Measurements from ENCODE around the gene PPP6R2. TPM values are rescaled to one million over a fixed set of nuclear protein-coding genes. Genes with fewer than 3 reads are reported as not detected.

Gene PPP6R2
- total RNA-seq, 5 donors from 2014 or later (not counting 1 experiment from before 2014, with no cell fraction given) = 71.2 to 105 (median 96.8) TPM

DNA sequence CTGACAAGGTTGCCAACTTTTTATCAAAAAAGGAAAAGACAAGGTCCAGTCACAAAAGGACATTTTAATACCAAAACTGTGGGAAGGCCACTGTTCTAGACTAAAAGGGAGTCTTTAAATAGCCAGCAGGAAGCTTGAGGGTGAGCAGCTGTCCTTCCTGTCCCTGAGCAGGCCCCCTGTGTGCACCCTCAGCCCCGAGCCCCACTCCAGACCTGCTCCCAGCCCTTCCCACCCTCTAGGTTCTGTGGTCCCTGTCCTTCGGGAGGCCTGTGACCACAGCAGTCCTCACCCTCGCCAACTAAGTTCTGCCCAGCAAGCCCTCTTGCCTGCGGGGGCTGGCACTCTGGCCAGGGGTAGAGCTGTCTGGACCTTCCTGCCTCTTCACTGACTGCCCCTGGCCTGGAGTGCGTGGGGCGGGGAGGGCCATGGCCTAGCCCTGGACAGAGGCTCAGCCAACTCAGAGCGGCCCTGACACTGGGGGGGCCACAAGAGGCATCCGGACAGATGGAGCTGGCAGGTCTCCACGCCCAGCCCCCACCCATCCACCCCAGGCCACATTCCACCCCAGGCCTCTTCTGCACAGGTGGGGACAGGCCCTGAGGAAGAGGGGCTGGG is 34.0 kb upstream of the PPP6R2 start:
- H3K36me3 ChIP-seq (ENCODE audit: control insufficient read depth in 2 of 2, extremely low read depth in 1 of 2, insufficient read depth in 1 of 2, low read length in 1 of 2) = no peaks in the 10 kb centered on the region
- Mint-ChIP-seq H3K36me3 (no peaks in the 10 kb centered on the region), H3K27me3 (peaks cover 5 to 15% of the 10 kb centered on the region in 2 donors), H3K4me1 (peaks cover 5 to 16% (median 10%) of the 10 kb centered on the region in 3 donors), H3K9me3 (no peaks in the 10 kb centered on the region), H3K4me3 (peak overlapping the region; percentile 17 to 67 (median 58)), H3K27ac (no peak overlapping the region)
- ATAC-seq (replicated peaks in 1 of 4) (no peak), DNase-seq (no peak)
- H3K27me3 ChIP-seq (replicated peaks in 1 of 2; ENCODE audit: control insufficient read depth in 2 of 2, extremely low read depth in 1 of 2, insufficient read depth in 2 of 2, low read length in 1 of 2) = peaks cover 0 to 42% of the 10 kb centered on the region in 2 experiments
- no peaks in the 10 kb centered on the region for H3K9me3 ChIP-seq
- H3K27ac ChIP-seq (ENCODE audit: low read length) = no peak overlapping the region
- ChIA-PET POLR2A (no interaction called here), CTCF (no interaction called here)
- WGBS (ENCODE audit: insufficient coverage) = 74% methylated on average over 7 of the region's 9 CpGs
- peaks cover 6 to 32% of the 10 kb centered on the region in 2 experiments for H3K4me1 ChIP-seq (ENCODE audit: control insufficient read depth in 1 of 2, extremely low read depth in 1 of 2, insufficient read depth in 2 of 2, low read length in 2 of 2)
- no peak overlapping the region for H3K4me3 ChIP-seq (ENCODE audit: control insufficient read depth in 1 of 2, extremely low read depth in 1 of 2, low read length in 1 of 2)

DNA sequence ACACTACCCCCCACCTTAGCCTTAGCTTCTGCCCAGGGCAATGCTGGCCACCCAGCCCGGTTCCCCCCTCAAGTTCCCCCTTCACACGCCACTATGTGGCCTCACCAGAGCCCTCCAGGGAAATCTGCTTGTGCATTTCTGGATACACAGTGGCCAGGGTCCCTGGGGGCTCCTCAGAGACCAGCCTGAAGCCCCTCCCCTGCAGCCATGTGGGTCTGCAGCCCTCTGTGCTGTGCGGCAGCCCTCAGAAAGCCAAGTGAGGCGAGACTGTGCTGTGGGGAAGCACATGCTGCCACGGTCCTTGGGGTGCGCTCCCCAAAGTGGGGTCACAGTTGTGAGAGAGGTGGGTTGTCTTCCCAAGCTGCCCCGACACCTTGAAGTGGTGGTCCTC is 33.5 kb upstream of the PPP6R2 start:
- POLR2A ChIA-PET = no interaction called here
- H3K9me3 ChIP-seq = no peaks in the 10 kb centered on the region
- no peaks in the 10 kb centered on the region for H3K36me3 ChIP-seq (ENCODE audit: control insufficient read depth in 2 of 2, extremely low read depth in 1 of 2, insufficient read depth in 1 of 2, low read length in 1 of 2)
- H3K4me3 Mint-ChIP-seq = no peak overlapping the region
- H3K4me1 Mint-ChIP-seq = peaks cover 10 to 19% (median 15%) of the 10 kb centered on the region in 3 donors
- no peak overlapping the region for H3K4me3 ChIP-seq (ENCODE audit: control insufficient read depth in 1 of 2, extremely low read depth in 1 of 2, low read length in 1 of 2)
- H3K4me1 ChIP-seq (ENCODE audit: control insufficient read depth in 1 of 2, extremely low read depth in 1 of 2, insufficient read depth in 2 of 2, low read length in 2 of 2) = peaks cover 8 to 37% of the 10 kb centered on the region in 2 experiments
- DNase-seq (no peak), ATAC-seq (replicated peaks in 1 of 4) (no peak)
- H3K27me3 Mint-ChIP-seq = peaks cover 5 to 12% of the 10 kb centered on the region in 2 donors
- no peaks in the 10 kb centered on the region for H3K36me3 Mint-ChIP-seq
- CTCF ChIA-PET = no interaction called here
- H3K27ac ChIP-seq (ENCODE audit: low read length) = no peak overlapping the region
- peaks cover 0 to 37% of the 10 kb centered on the region in 2 experiments for H3K27me3 ChIP-seq (replicated peaks in 1 of 2; ENCODE audit: control insufficient read depth in 2 of 2, extremely low read depth in 1 of 2, insufficient read depth in 2 of 2, low read length in 1 of 2)
- H3K27ac Mint-ChIP-seq = no peak overlapping the region
- H3K9me3 Mint-ChIP-seq = no peaks in the 10 kb centered on the region
- WGBS (ENCODE audit: insufficient coverage) = 83% methylated on average over 7 of the region's 7 CpGs

GRCh38 chr22:50310031-50310722 is 33.0 kb upstream of the PPP6R2 start:
- Mint-ChIP-seq H3K4me3 (no peak overlapping the region), H3K4me1 (peaks cover 12 to 24% (median 18%) of the 10 kb centered on the region in 3 donors), H3K27ac (no peak overlapping the region), H3K9me3 (no peaks in the 10 kb centered on the region), H3K27me3 (peaks cover 5 to 11% of the 10 kb centered on the region in 2 donors), H3K36me3 (no peaks in the 10 kb centered on the region)
- H3K9me3 ChIP-seq = no peaks in the 10 kb centered on the region
- H3K27me3 ChIP-seq (replicated peaks in 1 of 2; ENCODE audit: control insufficient read depth in 2 of 2, extremely low read depth in 1 of 2, insufficient read depth in 2 of 2, low read length in 1 of 2) = peaks cover 0 to 31% of the 10 kb centered on the region in 2 experiments
- no peak for ATAC-seq (replicated peaks in 1 of 4)
- H3K36me3 ChIP-seq (ENCODE audit: control insufficient read depth in 2 of 2, extremely low read depth in 1 of 2, insufficient read depth in 1 of 2, low read length in 1 of 2) = no peaks in the 10 kb centered on the region
- ChIA-PET CTCF (no interaction called here), POLR2A (no interaction called here)
- peaks cover 12 to 43% of the 10 kb centered on the region in 2 experiments for H3K4me1 ChIP-seq (ENCODE audit: control insufficient read depth in 1 of 2, extremely low read depth in 1 of 2, insufficient read depth in 2 of 2, low read length in 2 of 2)
- no peak for DNase-seq
- 89% methylated on average over 13 of the region's 21 CpGs for WGBS (ENCODE audit: insufficient coverage)
- no peak overlapping the region for H3K27ac ChIP-seq (ENCODE audit: low read length)
- H3K4me3 ChIP-seq (ENCODE audit: control insufficient read depth in 1 of 2, extremely low read depth in 1 of 2, low read length in 1 of 2) = no peak overlapping the region

GRCh38 chr22:50310949-50311444 is 32.1 kb upstream of the PPP6R2 start:
- WGBS (ENCODE audit: insufficient coverage) = 91% methylated on average over 12 of the region's 16 CpGs
- POLR2A ChIA-PET = no interaction called here
- ATAC-seq (replicated peaks in 1 of 4) = no peak
- Mint-ChIP-seq H3K4me3 (no peak overlapping the region), H3K27me3 (peaks cover 3 to 7% of the 10 kb centered on the region in 2 donors), H3K4me1 (peaks cover 16 to 26% (median 19%) of the 10 kb centered on the region in 3 donors), H3K36me3 (no peaks in the 10 kb centered on the region), H3K9me3 (no peaks in the 10 kb centered on the region), H3K27ac (no peak overlapping the region)
- H3K27ac ChIP-seq (ENCODE audit: low read length) = no peak overlapping the region
- H3K4me1 ChIP-seq (ENCODE audit: control insufficient read depth in 1 of 2, extremely low read depth in 1 of 2, insufficient read depth in 2 of 2, low read length in 2 of 2) = peaks cover 12 to 48% of the 10 kb centered on the region in 2 experiments
- H3K36me3 ChIP-seq (ENCODE audit: control insufficient read depth in 2 of 2, extremely low read depth in 1 of 2, insufficient read depth in 1 of 2, low read length in 1 of 2) = no peaks in the 10 kb centered on the region
- no peak for DNase-seq
- no peaks in the 10 kb centered on the region for H3K9me3 ChIP-seq
- peaks cover 0 to 23% of the 10 kb centered on the region in 2 experiments for H3K27me3 ChIP-seq (replicated peaks in 1 of 2; ENCODE audit: control insufficient read depth in 2 of 2, extremely low read depth in 1 of 2, insufficient read depth in 2 of 2, low read length in 1 of 2)
- CTCF ChIA-PET = no interaction called here
- no peak overlapping the region for H3K4me3 ChIP-seq (ENCODE audit: control insufficient read depth in 1 of 2, extremely low read depth in 1 of 2, low read length in 1 of 2)

DNA sequence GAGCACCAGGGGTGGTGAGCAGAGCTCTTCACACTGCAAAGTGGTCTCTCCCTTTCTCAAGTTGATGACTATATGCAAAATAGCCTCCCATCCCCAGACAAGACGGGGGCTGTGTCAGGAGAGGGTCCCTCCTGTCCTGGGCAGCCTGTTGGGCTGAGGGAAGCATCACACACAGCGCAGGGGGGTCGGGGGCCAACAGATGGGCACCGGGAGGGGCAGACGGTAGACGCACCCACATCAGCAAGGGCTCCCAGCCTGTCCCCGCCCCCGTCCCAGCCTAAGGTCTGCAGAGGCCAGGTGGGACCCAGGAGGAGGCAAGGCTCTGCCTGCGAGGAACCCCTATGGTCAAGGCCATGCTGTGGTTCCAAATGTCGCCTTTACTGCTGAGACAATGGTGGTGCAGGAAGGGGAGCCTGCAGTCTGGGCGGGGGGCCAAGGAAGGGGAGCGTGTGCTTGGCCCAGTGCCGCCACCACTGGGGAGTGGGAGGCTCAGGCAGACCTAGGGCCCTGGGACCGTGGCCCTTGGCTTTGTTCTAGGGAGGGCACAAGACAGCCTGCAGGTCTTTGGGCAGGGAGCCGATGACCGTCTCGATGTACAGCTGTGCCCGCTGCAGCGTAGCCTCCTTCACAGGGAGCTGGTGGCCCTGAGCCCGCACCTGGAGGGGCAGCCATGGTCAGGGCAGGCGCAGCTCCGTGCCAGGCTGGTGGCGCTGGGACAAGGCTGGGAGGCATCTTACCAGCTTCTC is 31.3 kb upstream of the PPP6R2 start:
- no peak for DNase-seq
- peaks cover 15 to 22% (median 16%) of the 10 kb centered on the region in 3 donors for H3K4me1 Mint-ChIP-seq
- Histone ChIP-seq H3K9me3 (no peaks in the 10 kb centered on the region), H3K27ac (ENCODE audit: low read length) (no peak overlapping the region), H3K4me1 (ENCODE audit: control insufficient read depth in 1 of 2, extremely low read depth in 1 of 2, insufficient read depth in 2 of 2, low read length in 2 of 2) (peaks cover 12 to 40% of the 10 kb centered on the region in 2 experiments), H3K4me3 (ENCODE audit: control insufficient read depth in 1 of 2, extremely low read depth in 1 of 2, low read length in 1 of 2) (no peak overlapping the region), H3K36me3 (ENCODE audit: control insufficient read depth in 2 of 2, extremely low read depth in 1 of 2, insufficient read depth in 1 of 2, low read length in 1 of 2) (no peaks in the 10 kb centered on the region), H3K27me3 (replicated peaks in 1 of 2; ENCODE audit: control insufficient read depth in 2 of 2, extremely low read depth in 1 of 2, insufficient read depth in 2 of 2, low read length in 1 of 2) (peaks cover 0 to 15% of the 10 kb centered on the region in 2 experiments)
- no peak overlapping the region for H3K27ac Mint-ChIP-seq
- CTCF ChIA-PET = no interaction called here
- WGBS (ENCODE audit: insufficient coverage) = 92% methylated on average over 23 of the region's 23 CpGs
- POLR2A ChIA-PET = no interaction called here
- no peaks in the 10 kb centered on the region for H3K9me3 Mint-ChIP-seq
- H3K4me3 Mint-ChIP-seq = no peak overlapping the region
- no peak for ATAC-seq (replicated peaks in 1 of 4)
- H3K27me3 Mint-ChIP-seq = peaks cover 0 to 3% of the 10 kb centered on the region in 2 donors
- H3K36me3 Mint-ChIP-seq = no peaks in the 10 kb centered on the region

- H3K4me3 Mint-ChIP-seq = no peak overlapping the region
- H3K4me1 Mint-ChIP-seq = peaks cover 15 to 22% (median 16%) of the 10 kb centered on the region in 3 donors
These were observed 30.8 kb upstream of the PPP6R2 start for GRCh38 chr22:50312371-50312770.

More at GRCh38 chr22:50312371-50312770, 30.8 kb upstream of the PPP6R2 start:
- H3K36me3 Mint-ChIP-seq = no peaks in the 10 kb centered on the region
- ChIA-PET CTCF (no interaction called here), POLR2A (no interaction called here)
- no peak overlapping the region for H3K27ac Mint-ChIP-seq
- H3K9me3 Mint-ChIP-seq = no peaks in the 10 kb centered on the region
- Histone ChIP-seq H3K27me3 (replicated peaks in 1 of 2; ENCODE audit: control insufficient read depth in 2 of 2, extremely low read depth in 1 of 2, insufficient read depth in 2 of 2, low read length in 1 of 2) (peaks cover 0 to 14% of the 10 kb centered on the region in 2 experiments), H3K4me3 (ENCODE audit: control insufficient read depth in 1 of 2, extremely low read depth in 1 of 2, low read length in 1 of 2) (no peak overlapping the region), H3K4me1 (ENCODE audit: control insufficient read depth in 1 of 2, extremely low read depth in 1 of 2, insufficient read depth in 2 of 2, low read length in 2 of 2) (peaks cover 12 to 37% of the 10 kb centered on the region in 2 experiments), H3K27ac (ENCODE audit: low read length) (no peak overlapping the region), H3K9me3 (no peaks in the 10 kb centered on the region), H3K36me3 (ENCODE audit: control insufficient read depth in 2 of 2, extremely low read depth in 1 of 2, insufficient read depth in 1 of 2, low read length in 1 of 2) (no peaks in the 10 kb centered on the region)
- WGBS (ENCODE audit: insufficient coverage) = 97% methylated on average over 4 of the region's 12 CpGs
- no peak for ATAC-seq (replicated peaks in 1 of 4)
- no peak for DNase-seq
- peaks cover 0 to 3% of the 10 kb centered on the region in 2 donors for H3K27me3 Mint-ChIP-seq

All from T-cell (primary cell).